Keratinocyte (primary cell): ENCODE data around the gene HLA-DRB1.

Experiments
- EZH2 ChIP-seq: IDR thresholded peaks from one replicate; pipeline ENCODE4 v1.6.1; 2012; ENCODE audit warnings: inconsistent platforms, mild to moderate bottlenecking, low read length, moderate library complexity
- TF ChIP-seq, protein P1 (sequence below), 3 experiments: IDR thresholded peaks in 1 of 3; conservative IDR thresholded peaks in 1 of 3; optimal IDR thresholded peaks in 1 of 3; 2 replicates in 2 of 3; 3 replicates in 1 of 3; pipeline versions ENCODE3 to v1.5.1; 2011; ENCODE audit warnings: low read length in 3 of 3, mild to moderate bottlenecking in 3 of 3, moderate library complexity in 2 of 3, control low read depth in 1 of 3, inconsistent platforms in 1 of 3; ENCODE audit not compliant: insufficient read depth in 2 of 3; ENCODE audit errors: extremely low read depth in 1 of 3

DNA sequence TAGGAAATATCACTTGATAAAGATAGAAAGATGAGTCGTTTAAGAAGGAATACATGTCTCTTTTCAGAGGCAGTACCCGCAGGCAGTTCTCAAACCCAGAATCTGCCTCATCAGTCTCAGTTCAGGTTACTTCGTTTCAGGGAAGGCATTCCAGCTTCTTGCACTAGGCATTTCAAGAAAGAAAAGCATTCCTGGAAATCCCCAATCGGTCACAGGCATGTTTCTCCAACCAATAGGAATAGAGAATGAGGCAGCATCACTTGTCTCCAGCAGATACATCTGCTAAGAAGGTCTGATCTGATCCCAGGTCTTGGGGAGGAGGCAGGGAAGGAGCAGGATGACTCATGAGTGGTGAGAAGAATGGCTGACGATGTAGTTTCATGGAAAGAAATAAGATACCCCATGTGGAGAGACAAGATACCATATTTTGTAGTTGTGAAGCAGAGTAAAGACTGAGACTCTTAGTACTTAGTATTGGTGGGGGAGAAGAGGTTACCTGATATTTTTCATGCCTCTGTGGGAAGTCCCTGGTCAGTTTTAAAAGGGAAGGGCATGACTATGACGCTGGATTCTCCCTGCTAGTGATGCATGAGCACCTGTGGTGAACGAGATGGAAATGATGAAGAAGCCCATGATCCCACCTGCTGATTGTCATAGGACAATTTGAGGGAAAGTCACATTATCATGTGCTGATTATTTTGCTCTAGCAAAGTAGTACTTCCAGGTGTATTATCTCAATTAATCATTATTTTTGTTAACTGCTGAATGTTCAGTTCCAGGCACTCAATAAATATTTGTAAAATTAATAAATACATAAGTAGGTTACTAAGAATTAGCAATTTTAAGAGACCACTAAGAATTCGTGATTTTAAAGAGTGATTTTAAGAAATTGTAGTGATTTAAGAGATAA lies 20.3 kb upstream of the HLA-DRB1 start:
- TF ChIP-seq, protein P1, sequence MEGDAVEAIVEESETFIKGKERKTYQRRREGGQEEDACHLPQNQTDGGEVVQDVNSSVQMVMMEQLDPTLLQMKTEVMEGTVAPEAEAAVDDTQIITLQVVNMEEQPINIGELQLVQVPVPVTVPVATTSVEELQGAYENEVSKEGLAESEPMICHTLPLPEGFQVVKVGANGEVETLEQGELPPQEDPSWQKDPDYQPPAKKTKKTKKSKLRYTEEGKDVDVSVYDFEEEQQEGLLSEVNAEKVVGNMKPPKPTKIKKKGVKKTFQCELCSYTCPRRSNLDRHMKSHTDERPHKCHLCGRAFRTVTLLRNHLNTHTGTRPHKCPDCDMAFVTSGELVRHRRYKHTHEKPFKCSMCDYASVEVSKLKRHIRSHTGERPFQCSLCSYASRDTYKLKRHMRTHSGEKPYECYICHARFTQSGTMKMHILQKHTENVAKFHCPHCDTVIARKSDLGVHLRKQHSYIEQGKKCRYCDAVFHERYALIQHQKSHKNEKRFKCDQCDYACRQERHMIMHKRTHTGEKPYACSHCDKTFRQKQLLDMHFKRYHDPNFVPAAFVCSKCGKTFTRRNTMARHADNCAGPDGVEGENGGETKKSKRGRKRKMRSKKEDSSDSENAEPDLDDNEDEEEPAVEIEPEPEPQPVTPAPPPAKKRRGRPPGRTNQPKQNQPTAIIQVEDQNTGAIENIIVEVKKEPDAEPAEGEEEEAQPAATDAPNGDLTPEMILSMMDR (optimal IDR thresholded peaks at IDR 0.05 in 1 of 3, IDR thresholded peaks at IDR 0.05 in 1 of 3, conservative IDR thresholded peaks at IDR 0.05 in 1 of 3; ENCODE audit: extremely low read depth in 1 of 3, insufficient read depth in 2 of 3, low read length in 3 of 3) = no peak
- no peak for TF ChIP-seq EZH2
